Keratinocyte (primary cell): ENCODE results near the gene RANBP3L. TPM values are rescaled to one million over a fixed set of nuclear protein-coding genes. Genes with fewer than 3 reads are reported as not detected.

Experiments
- DNase-seq: peaks from one replicate; pipeline ENCODE4 v3.0.0-alpha.2; 2011; ENCODE audit warnings: low read depth, missing footprints, low spot score
- FAIRE-seq: peaks from 2 replicates; lab custom pipeline; 2011; peaks lifted over from hg19 to GRCh38; lab: Jason Lieb, UNC
- H2AFZ ChIP-seq: 2 replicates; pipeline ENCODE4 v1.6.0; 2012; ENCODE audit warnings: low read length, control low read depth, inconsistent platforms; ENCODE audit not compliant: control insufficient read depth
- H3K27ac ChIP-seq: 2 replicates; pipeline ENCODE4 v1.5.1; 2011; ENCODE audit warnings: low read length; ENCODE audit not compliant: control insufficient read depth, insufficient read depth
- H3K27me3 ChIP-seq: 3 replicates; pipeline ENCODE4 v1.6.0; 2011; ENCODE audit warnings: low read length; ENCODE audit not compliant: control insufficient read depth, insufficient read depth; ENCODE audit errors: extremely low read depth
- H3K36me3 ChIP-seq, 2 experiments: 2 replicates in 1 of 2; 3 replicates in 1 of 2; pipeline ENCODE4 v1.5.1; 2011; ENCODE audit warnings: low read length in 2 of 2, mild to moderate bottlenecking in 1 of 2; ENCODE audit not compliant: control insufficient read depth in 2 of 2, insufficient read depth in 2 of 2; ENCODE audit errors: extremely low read depth in 1 of 2
- H3K4me1 ChIP-seq: 3 replicates; pipeline ENCODE4 v1.5.1; 2011; ENCODE audit warnings: low read length; ENCODE audit not compliant: control insufficient read depth, insufficient read depth; ENCODE audit errors: extremely low read depth
- H3K4me2 ChIP-seq: 3 replicates; pipeline ENCODE4 v1.6.0; 2011; ENCODE audit warnings: low read depth, low read length; ENCODE audit not compliant: control insufficient read depth, insufficient read depth; ENCODE audit errors: extremely low read depth
- H3K4me3 ChIP-seq, 3 experiments: fragments of 200-600 bp in 1 of 3; sonication (generic) in 1 of 3; 2 replicates in 2 of 3; 3 replicates in 1 of 3; pipeline ENCODE4 v1.5.1; 2011 to 2016; ENCODE audit warnings: low read length in 3 of 3, mild to moderate bottlenecking in 3 of 3, control low read depth in 2 of 3, inconsistent platforms in 1 of 3, low read depth in 1 of 3, mixed read lengths in 1 of 3, mixed run types in 1 of 3, moderate library complexity in 1 of 3; ENCODE audit not compliant: control insufficient read depth in 2 of 3, insufficient read depth in 2 of 3; ENCODE audit errors: extremely low read depth in 1 of 3
- H3K79me2 ChIP-seq: 2 replicates; pipeline ENCODE4 v1.6.0; 2012; ENCODE audit warnings: low read length; ENCODE audit not compliant: control insufficient read depth, insufficient read depth
- H3K9ac ChIP-seq: 3 replicates; pipeline ENCODE4 v1.6.0; 2011; ENCODE audit warnings: low read length; ENCODE audit not compliant: control insufficient read depth, insufficient read depth; ENCODE audit errors: extremely low read depth
- H3K9me1 ChIP-seq: 3 replicates; pipeline ENCODE4 v1.6.0; 2011; ENCODE audit warnings: low read length; ENCODE audit not compliant: control insufficient read depth, insufficient read depth; ENCODE audit errors: extremely low read depth
- H3K9me3 ChIP-seq: 2 replicates; pipeline ENCODE4 v1.5.1; 2012; ENCODE audit warnings: low read depth, low read length; ENCODE audit not compliant: control insufficient read depth
- H4K20me1 ChIP-seq: 3 replicates; pipeline ENCODE4 v1.6.0; 2011; ENCODE audit warnings: low read length; ENCODE audit not compliant: control insufficient read depth, insufficient read depth; ENCODE audit errors: extremely low read depth
- EZH2 ChIP-seq: IDR thresholded peaks from one replicate; pipeline ENCODE4 v1.6.1; 2012; ENCODE audit warnings: inconsistent platforms, mild to moderate bottlenecking, low read length, moderate library complexity
- dilution Hi-C: fragments of 300-500 bp; cut with MboI; formaldehyde crosslinking; loops from one replicate; pipeline ENCODE4 v1.7.0; 2020; ENCODE audit warnings: low sequenced_read_pairs; ENCODE audit not compliant: extremely low pct_ligation_motif_present
- polyA plus RNA-seq, 5 experiments: library from polyadenylated mRNA; depleted of rRNA in 3 of 5; stranded (reverse) in 3 of 5; stranded (forward) in 1 of 5; unstranded in 1 of 5; fragments of >200 nt; gene quantifications; 1 replicate in 1 of 5; 2 replicates in 3 of 5; 3 replicates in 1 of 5; pipeline versions ENCODE4 v1.2.1 to v1.2.3, GENCODE V29; 2011 to 2012; ENCODE audit warnings: missing spikeins in 2 of 5, low read depth in 1 of 5, low replicate concordance in 1 of 5
- TF ChIP-seq, protein P1 (sequence below), 3 experiments: IDR thresholded peaks in 1 of 3; conservative IDR thresholded peaks in 1 of 3; optimal IDR thresholded peaks in 1 of 3; 2 replicates in 2 of 3; 3 replicates in 1 of 3; pipeline versions ENCODE3 to v1.5.1; 2011; ENCODE audit warnings: low read length in 3 of 3, mild to moderate bottlenecking in 3 of 3, moderate library complexity in 2 of 3, control low read depth in 1 of 3, inconsistent platforms in 1 of 3; ENCODE audit not compliant: insufficient read depth in 2 of 3; ENCODE audit errors: extremely low read depth in 1 of 3

RANBP3L gene
- polyA plus RNA-seq, 1 donor (not counting 4 experiments of a cell fraction or from before 2014, with no cell fraction given): not detected

DNA sequence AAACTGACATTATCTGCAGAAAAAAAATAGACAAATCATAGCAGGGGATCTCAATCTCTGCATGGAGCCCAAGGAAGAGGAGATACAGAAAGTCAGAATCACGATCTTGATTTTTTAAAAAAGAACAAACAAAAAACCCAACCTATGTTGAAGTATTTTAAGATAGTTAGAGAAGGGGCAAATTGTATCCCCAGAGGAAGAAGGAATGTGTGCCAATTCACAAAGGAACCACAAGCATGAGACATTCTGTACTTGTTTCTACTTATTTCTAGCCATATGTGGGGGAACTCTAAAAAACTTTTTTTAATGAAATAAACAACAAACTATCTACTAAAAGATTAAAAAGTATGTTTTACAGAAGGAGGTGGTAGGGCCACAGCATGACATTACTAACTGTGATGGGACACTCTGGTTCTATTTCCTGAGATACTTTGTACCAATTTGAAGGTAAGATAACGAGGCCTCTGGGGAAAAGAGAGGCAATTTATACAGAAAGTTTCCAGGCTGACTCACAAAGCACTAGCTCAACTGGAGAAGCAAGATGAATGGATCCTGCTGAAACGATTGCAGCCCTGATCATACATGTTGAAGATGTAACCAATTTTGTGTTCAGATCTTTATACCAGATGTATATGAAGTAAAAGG, 22.5 kb downstream of the RANBP3L start:
- no peaks in the 10 kb centered on the region for H3K9me1 ChIP-seq
- no peak overlapping the region for H3K27ac ChIP-seq
- no peak overlapping the region for H3K4me3 ChIP-seq
- FAIRE-seq (peak; percentile 66), DNase-seq (no peak)
- H2AFZ ChIP-seq: no peak overlapping the region
- no peak overlapping the region for H3K9ac ChIP-seq
- H3K4me1 ChIP-seq: no peaks in the 10 kb centered on the region
- H3K4me2 ChIP-seq: no peak overlapping the region
- H3K79me2 ChIP-seq: no peaks in the 10 kb centered on the region
- H3K27me3 ChIP-seq: no peaks in the 10 kb centered on the region
- TF ChIP-seq, protein P1, sequence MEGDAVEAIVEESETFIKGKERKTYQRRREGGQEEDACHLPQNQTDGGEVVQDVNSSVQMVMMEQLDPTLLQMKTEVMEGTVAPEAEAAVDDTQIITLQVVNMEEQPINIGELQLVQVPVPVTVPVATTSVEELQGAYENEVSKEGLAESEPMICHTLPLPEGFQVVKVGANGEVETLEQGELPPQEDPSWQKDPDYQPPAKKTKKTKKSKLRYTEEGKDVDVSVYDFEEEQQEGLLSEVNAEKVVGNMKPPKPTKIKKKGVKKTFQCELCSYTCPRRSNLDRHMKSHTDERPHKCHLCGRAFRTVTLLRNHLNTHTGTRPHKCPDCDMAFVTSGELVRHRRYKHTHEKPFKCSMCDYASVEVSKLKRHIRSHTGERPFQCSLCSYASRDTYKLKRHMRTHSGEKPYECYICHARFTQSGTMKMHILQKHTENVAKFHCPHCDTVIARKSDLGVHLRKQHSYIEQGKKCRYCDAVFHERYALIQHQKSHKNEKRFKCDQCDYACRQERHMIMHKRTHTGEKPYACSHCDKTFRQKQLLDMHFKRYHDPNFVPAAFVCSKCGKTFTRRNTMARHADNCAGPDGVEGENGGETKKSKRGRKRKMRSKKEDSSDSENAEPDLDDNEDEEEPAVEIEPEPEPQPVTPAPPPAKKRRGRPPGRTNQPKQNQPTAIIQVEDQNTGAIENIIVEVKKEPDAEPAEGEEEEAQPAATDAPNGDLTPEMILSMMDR (optimal IDR thresholded peaks at IDR 0.05 in 1 of 3, IDR thresholded peaks at IDR 0.05 in 1 of 3, conservative IDR thresholded peaks at IDR 0.05 in 1 of 3; ENCODE audit: extremely low read depth in 1 of 3, insufficient read depth in 2 of 3, low read length in 3 of 3): no peak
- TF ChIP-seq EZH2: no peak
- dilution Hi-C loops: no loop called here
- H3K9me3 ChIP-seq: no peaks in the 10 kb centered on the region
- no peaks in the 10 kb centered on the region for H4K20me1 ChIP-seq
- no peaks in the 10 kb centered on the region for H3K36me3 ChIP-seq

DNA sequence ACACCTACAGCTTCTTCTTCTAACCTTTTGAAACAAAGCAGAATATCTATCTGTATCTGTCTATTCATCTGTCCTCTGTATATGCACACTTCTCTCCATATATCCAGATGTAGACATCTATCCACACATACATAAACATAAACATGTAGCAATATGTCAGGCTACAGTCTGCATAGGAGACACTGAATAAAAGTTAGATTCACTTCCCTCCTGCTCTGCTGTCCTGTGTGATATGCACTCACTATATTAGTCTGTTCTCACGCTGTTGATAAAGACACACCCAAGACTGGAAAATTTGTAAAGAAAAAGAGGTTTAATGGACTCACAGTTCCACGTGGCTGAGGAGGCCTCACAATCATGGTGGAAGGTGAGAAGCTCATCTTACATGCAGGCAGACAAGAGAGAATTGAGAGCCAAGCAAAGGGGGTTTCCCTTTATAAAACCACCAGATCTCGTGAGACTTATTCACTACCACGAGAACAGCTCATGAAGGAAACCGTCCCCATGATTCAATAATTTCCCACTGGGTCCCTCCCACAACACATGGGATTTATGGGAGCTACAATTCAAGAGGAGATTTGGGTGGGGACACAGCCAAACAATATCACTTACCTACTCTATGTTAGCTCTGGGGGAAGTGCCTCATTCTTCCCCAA, 24.1 kb downstream of the RANBP3L start:
- no peaks in the 10 kb centered on the region for H3K36me3 ChIP-seq
- H3K79me2 ChIP-seq: no peaks in the 10 kb centered on the region
- no peaks in the 10 kb centered on the region for H3K27me3 ChIP-seq
- H3K4me1 ChIP-seq: no peaks in the 10 kb centered on the region
- no peak overlapping the region for H3K9ac ChIP-seq
- no peak overlapping the region for H2AFZ ChIP-seq
- no peaks in the 10 kb centered on the region for H3K9me1 ChIP-seq
- H3K27ac ChIP-seq: no peak overlapping the region
- dilution Hi-C loops: no loop called here
- no peaks in the 10 kb centered on the region for H4K20me1 ChIP-seq
- no peak overlapping the region for H3K4me2 ChIP-seq
- no peak overlapping the region for H3K4me3 ChIP-seq
- TF ChIP-seq, protein P1 (optimal IDR thresholded peaks at IDR 0.05 in 1 of 3, IDR thresholded peaks at IDR 0.05 in 1 of 3, conservative IDR thresholded peaks at IDR 0.05 in 1 of 3; ENCODE audit: extremely low read depth in 1 of 3, insufficient read depth in 2 of 3, low read length in 3 of 3): no peak
- no peak for TF ChIP-seq EZH2
- FAIRE-seq: no peak
- no peaks in the 10 kb centered on the region for H3K9me3 ChIP-seq
- no peak for DNase-seq
